CD4-positive, alpha-beta T cell treated with Interleukin-2 at 100 ng/mL for 4 hours (primary cell): ENCODE results near the gene GPR78.

Experiments used
- DNase-seq: peaks from one replicate; pipeline ENCODE4 v3.0.0-alpha.2; 2020; ENCODE audit warnings: low spot score

GPR78 gene

GRCh38 chr4:8547108-8547911 is 32.9 kb upstream of the GPR78 start:
- DNase-seq: no peak

GRCh38 chr4:8547912-8548730 is 32.1 kb upstream of the GPR78 start:
- no peak for DNase-seq

- no peak for DNase-seq
These were observed 31.4 kb upstream of the GPR78 start for GRCh38 chr4:8548731-8549351.

DNA sequence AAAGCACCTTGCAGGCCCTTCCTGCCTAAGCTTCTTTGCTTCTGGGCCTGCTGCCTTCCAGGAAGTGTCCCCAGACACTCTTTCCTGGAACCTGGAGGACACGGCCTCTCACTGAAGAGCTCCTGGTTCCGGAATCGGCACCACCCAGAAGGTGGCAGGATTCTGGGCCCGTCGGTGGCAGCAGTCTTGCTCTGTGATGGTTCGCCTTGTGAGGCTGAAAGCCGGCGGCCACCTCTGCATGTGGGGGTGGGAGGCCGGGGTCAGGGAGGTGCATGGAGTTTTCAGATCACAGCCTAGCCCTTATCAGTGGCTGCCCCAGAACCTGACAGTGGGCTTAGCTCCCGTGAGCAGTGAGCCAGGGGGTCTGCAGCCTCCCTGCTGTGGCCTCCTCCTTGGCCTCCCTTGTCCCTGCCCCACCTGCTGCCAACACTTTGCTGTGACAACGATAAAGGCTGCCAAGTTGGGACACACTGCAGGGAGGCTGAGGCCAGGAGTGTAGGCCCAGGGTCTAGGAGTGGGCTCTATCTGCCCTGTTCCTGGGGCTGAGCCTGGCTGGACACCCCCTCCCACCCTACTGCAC is 30.8 kb upstream of the GPR78 start:
- no peak for DNase-seq

- no peak for DNase-seq
These were observed 29.5 kb upstream of the GPR78 start for GRCh38 chr4:8550691-8551090.

GRCh38 chr4:8552024-8552423 is 28.2 kb upstream of the GPR78 start:
- DNase-seq: no peak

- DNase-seq: no peak
These were observed 27.5 kb upstream of the GPR78 start for GRCh38 chr4:8552581-8553205.

DNA sequence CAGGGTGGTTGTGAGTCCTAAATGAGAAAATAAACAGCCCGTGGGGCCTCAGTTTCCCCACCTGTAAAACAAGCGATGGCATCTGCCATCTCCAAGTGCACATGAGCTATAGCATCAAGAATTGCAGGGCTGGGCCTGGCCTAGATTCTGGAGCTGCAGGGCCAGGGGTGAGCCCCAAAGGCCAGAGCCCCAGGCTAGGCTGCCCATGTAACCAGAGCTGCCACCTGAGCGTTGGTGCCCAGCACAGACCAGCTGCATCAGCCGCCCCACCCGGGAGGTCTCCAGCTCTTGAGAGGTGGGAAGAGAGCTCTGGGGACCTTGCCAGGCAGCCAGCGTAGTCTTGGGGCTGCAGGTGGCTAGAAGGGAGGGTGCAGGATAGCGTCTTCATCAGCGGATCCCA is 27.0 kb upstream of the GPR78 start:
- DNase-seq: no peak

DNA sequence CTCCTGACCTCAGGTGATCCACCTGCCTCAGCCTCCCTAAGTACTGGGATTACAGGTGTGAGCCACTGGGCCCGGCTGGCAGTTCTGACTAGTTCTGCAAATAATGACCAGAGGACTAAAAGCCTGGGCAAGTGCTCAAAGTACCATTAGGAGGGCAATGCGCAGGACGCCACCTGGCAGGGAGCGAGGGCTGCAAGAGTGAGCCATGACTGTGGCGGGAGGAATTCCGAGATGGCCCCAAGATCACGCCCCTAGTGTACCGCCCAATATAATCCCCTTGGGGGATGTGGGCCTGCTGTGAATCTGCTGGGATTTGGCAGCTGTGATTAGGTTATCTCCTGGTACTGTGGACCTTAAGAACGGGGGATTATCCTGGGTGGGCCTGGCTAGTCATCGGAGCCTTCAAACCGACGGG is 26.2 kb upstream of the GPR78 start:
- DNase-seq: no peak

- no peak for DNase-seq
These were observed 25.6 kb upstream of the GPR78 start for GRCh38 chr4:8554555-8555100.

DNA sequence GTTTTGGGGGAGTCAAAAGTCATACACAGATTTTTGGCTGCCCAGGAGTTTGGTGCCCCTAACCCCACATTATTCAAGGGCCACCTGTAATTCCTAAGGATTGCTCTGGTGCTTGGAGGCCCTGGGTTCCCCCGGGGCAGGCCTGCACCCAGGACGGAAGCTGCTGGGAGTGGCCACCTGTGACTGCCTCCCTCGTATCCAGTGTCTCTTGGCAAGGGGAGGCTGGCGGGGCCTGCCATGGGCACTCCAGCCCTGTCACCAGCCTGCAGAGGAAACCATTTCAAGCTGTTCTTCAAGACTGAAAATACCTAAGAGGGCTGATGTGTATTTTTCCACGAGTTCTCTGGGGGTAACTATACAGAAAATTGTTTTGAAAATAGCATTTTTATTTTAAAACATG is 24.5 kb upstream of the GPR78 start:
- DNase-seq: no peak

- no peak for DNase-seq
These were observed 23.6 kb upstream of the GPR78 start for GRCh38 chr4:8556341-8557150.

- no peak for DNase-seq
These were observed 22.8 kb upstream of the GPR78 start for GRCh38 chr4:8557151-8558076.

DNA sequence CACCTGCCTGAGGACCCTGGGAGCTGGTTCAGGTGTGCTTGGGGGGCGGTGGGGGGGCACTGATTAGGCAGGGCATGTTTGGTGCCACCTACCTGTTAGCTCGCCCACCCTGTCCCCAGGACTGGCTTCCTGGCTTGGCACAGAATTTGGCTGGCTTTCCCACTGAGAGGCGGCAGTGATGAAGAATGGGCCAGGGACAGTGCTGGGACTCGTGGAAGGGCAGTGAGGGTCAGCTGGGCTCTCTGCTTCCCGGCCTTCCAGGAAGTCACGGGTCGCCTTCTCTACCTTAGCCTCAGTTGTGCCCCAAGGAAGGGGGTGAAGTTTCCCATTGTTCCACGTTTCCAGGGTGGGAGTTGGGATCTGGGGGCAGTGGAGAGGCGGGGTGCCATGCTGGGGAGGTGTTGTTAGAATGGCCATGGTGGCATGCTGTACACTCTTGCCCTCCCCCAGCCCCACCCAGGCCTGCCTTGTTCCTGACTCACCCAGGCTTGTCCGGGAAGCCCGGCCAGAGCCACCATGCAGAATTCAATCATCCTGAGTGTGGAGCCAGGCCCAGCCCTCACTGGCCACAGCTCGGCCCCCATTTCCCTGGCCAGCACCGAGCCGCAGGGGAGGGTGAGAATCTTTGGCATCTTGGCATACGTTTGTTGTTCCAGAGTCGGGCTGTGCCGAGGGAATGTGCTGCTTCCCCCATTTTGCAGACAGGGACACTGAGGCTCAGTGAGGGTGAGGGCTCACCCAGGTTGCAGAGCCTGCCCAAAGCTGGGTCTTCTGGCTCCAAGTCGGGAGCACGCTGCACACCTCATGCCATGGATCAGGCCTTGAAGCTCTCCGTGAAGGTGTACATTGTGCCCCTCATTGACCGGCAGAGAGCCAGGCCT is 21.9 kb upstream of the GPR78 start:
- no peak for DNase-seq

GRCh38 chr4:8559011-8559410 is 21.2 kb upstream of the GPR78 start:
- no peak for DNase-seq

DNA sequence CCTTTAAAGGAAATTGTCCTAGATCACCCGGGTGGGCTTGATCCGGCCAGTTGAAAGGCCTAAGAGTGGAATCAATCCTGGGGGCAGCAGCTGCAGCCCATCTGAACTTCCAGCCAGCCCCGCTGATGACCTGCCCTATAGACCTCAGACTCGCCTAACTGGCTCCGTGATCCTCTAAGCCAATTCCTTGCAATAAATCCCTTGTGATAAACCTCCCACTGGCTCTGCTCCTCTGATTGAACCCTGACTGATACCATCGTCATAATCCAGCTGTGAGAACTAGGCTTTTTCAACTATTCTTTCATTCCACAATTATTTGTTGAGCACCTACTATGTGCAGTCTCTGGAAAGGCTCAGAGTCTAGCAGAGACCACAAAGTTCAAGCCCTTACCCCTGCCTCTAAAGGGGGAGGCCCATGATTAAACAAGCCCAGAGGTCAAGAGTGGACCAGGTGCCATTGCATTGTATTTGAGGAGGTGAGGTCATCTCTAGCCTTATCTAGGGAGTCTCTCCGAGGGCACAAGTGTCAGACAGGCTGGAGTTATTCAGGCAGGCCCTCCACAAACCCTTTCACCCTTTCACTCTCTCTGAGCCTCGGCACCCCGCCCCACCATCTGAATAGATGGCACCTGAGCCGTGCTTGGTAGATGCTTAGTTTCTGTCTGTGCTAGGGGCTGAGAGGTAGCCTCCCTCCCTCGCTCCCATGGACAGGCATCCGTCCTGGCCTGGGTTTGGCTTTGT is 20.5 kb upstream of the GPR78 start:
- DNase-seq: no peak

- DNase-seq: no peak
These were observed 19.7 kb upstream of the GPR78 start for GRCh38 chr4:8560265-8561047.
